ENCODE measurements around the gene FNBP1.

The FNBP1 gene

GRCh38 chr9:129962889-129963703, 79.9 kb downstream of the FNBP1 start:
- H2AFZ ChIP-seq (ENCODE audit: low read length), result no peak overlapping the region

DNA sequence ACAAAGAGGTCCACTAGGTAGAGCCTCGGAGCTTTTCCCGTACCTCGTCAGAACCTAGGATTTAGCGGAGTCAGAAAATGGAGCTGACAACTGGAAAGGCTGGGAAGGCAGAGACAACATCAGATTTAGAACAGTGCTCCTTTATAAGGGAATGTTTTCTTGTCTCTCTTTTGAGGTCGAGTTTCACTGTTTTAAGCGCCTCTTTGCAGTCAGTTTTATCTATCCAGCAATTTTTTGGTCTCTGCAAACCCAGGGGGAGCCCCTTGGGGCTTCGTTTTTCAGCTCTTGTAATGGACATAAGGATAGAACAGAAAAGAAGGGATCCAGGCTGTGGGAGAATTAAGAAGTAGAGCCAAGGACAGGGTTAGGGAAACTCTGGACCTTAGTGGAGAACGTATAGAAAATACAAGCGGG, 80.5 kb downstream of the FNBP1 start:
- peaks cover 12% of the 10 kb centered on the region for H3K4me1 ChIP-seq (ENCODE audit: low read length)
- no peak for DNase-seq
- no peaks in the 10 kb centered on the region for H3K9me2 ChIP-seq (replicated peaks; ENCODE audit: insufficient read depth, low read length)
- no peak overlapping the region for H2AFZ ChIP-seq (ENCODE audit: low read length)
- no peaks in the 10 kb centered on the region for H3K9me3 ChIP-seq (replicated peaks; ENCODE audit: insufficient read depth, low read length)
- H3K9ac ChIP-seq (ENCODE audit: low read length), result peak overlapping the region; percentile 36; the same call in 1 of the 2 replicates
- no peaks in the 10 kb centered on the region for H3K79me2 ChIP-seq (ENCODE audit: low read length)
- no peak overlapping the region for H3K27ac ChIP-seq (ENCODE audit: low read length)
- TF ChIP-seq EZH2 (optimal IDR thresholded peaks at IDR 0.05; ENCODE audit: low read depth, low read length), result no peak
- TF ChIP-seq EZH2phosphoT487 (IDR thresholded peaks at IDR 0.05; ENCODE audit: low read length), result no peak
- TF ChIP-seq, protein P1, sequence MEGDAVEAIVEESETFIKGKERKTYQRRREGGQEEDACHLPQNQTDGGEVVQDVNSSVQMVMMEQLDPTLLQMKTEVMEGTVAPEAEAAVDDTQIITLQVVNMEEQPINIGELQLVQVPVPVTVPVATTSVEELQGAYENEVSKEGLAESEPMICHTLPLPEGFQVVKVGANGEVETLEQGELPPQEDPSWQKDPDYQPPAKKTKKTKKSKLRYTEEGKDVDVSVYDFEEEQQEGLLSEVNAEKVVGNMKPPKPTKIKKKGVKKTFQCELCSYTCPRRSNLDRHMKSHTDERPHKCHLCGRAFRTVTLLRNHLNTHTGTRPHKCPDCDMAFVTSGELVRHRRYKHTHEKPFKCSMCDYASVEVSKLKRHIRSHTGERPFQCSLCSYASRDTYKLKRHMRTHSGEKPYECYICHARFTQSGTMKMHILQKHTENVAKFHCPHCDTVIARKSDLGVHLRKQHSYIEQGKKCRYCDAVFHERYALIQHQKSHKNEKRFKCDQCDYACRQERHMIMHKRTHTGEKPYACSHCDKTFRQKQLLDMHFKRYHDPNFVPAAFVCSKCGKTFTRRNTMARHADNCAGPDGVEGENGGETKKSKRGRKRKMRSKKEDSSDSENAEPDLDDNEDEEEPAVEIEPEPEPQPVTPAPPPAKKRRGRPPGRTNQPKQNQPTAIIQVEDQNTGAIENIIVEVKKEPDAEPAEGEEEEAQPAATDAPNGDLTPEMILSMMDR (IDR thresholded peaks at IDR 0.05; ENCODE audit: low read length), result no peak
- 0 out of 2 replicates have a peak, but pooled peaks cover 4% of the 10 kb centered on the region for H3K27me3 ChIP-seq (replicated peaks; ENCODE audit: insufficient read depth, low read length)
- no peaks in the 10 kb centered on the region for H3K36me3 ChIP-seq (replicated peaks; ENCODE audit: insufficient read depth, low read length)
- H3F3A ChIP-seq (ENCODE audit: insufficient read depth, low read length), result peaks cover 3% of the 10 kb centered on the region; the same call in 1 of the 2 replicates
- H4K20me1 ChIP-seq (ENCODE audit: insufficient read depth, low read length), result no peaks in the 10 kb centered on the region
- peak overlapping the region; percentile 86 for H3K4me2 ChIP-seq (ENCODE audit: low read depth, low read length)
- peak overlapping the region; percentile 64 for H3K4me3 ChIP-seq (ENCODE audit: low read length)

More at GRCh38 chr9:129962889-129963703, 79.9 kb downstream of the FNBP1 start:
- peak; percentile 87 for DNase-seq
- Histone ChIP-seq H4K20me1 (ENCODE audit: insufficient read depth, low read length) (no peaks in the 10 kb centered on the region), H3K27ac (ENCODE audit: low read length) (peak overlapping the region; percentile 6; the same call in 1 of the 2 replicates), H3K36me3 (replicated peaks; ENCODE audit: insufficient read depth, low read length) (no peaks in the 10 kb centered on the region), H3K4me3 (ENCODE audit: low read length) (peak overlapping the region; percentile 64), H3K79me2 (ENCODE audit: low read length) (no peaks in the 10 kb centered on the region), H3K9me2 (replicated peaks; ENCODE audit: insufficient read depth, low read length) (no peaks in the 10 kb centered on the region), H3K4me2 (ENCODE audit: low read depth, low read length) (peak overlapping the region; percentile 86), H3K4me1 (ENCODE audit: low read length) (peaks cover 12% of the 10 kb centered on the region), H3K27me3 (replicated peaks; ENCODE audit: insufficient read depth, low read length) (0 out of 2 replicates have a peak, but pooled peaks cover 4% of the 10 kb centered on the region), H3F3A (ENCODE audit: insufficient read depth, low read length) (peaks cover 3% of the 10 kb centered on the region; the same call in 1 of the 2 replicates), H3K9ac (ENCODE audit: low read length) (peak overlapping the region; percentile 36; the same call in 1 of the 2 replicates), H3K9me3 (replicated peaks; ENCODE audit: insufficient read depth, low read length) (no peaks in the 10 kb centered on the region)
- TF ChIP-seq, protein P1 (IDR thresholded peaks at IDR 0.05; ENCODE audit: low read length), result no peak
- TF ChIP-seq EZH2phosphoT487 (IDR thresholded peaks at IDR 0.05; ENCODE audit: low read length) (no peak), EZH2 (optimal IDR thresholded peaks at IDR 0.05; ENCODE audit: low read depth, low read length) (no peak)

DNA sequence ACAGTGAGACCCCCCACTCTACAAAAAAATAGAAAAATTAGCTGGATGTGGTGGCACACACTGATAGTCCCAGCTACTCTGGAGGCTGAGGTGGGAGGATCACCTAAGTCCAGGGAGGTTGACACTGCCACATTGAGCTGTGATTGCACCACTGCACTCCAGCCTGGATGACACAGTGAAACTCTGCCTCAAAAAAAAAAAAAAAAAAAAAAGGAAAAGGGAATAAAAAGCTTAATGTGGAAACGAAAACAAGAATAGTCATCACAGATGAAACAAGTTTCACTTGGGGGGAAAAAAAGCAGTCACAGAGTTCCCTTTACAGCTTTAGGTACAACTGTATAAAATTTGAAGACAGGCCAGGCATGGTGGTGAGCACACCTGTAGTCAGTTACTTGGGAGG, 84.2 kb downstream of the FNBP1 start:
- no peak overlapping the region for H3K4me2 ChIP-seq (ENCODE audit: low read depth, low read length)
- no peak for DNase-seq
- no peak overlapping the region for H3K4me3 ChIP-seq (ENCODE audit: low read length)
- no peak overlapping the region for H3K9ac ChIP-seq (ENCODE audit: low read length)
- no peaks in the 10 kb centered on the region for H3K79me2 ChIP-seq (ENCODE audit: low read length)
- no peaks in the 10 kb centered on the region for H3K9me2 ChIP-seq (replicated peaks; ENCODE audit: insufficient read depth, low read length)
- no peak overlapping the region for H3K27ac ChIP-seq (ENCODE audit: low read length)
- no peaks in the 10 kb centered on the region for H4K20me1 ChIP-seq (ENCODE audit: insufficient read depth, low read length)
- no peaks in the 10 kb centered on the region for H3K9me3 ChIP-seq (replicated peaks; ENCODE audit: insufficient read depth, low read length)
- H3K36me3 ChIP-seq (replicated peaks; ENCODE audit: insufficient read depth, low read length), result no peaks in the 10 kb centered on the region
- no peak for TF ChIP-seq EZH2phosphoT487 (IDR thresholded peaks at IDR 0.05; ENCODE audit: low read length)
- no peak for TF ChIP-seq EZH2 (optimal IDR thresholded peaks at IDR 0.05; ENCODE audit: low read depth, low read length)
- peaks cover 20% of the 10 kb centered on the region for H3K4me1 ChIP-seq (ENCODE audit: low read length)
- 0 out of 2 replicates have a peak, but pooled peaks cover 4% of the 10 kb centered on the region for H3K27me3 ChIP-seq (replicated peaks; ENCODE audit: insufficient read depth, low read length)
- no peak overlapping the region for H2AFZ ChIP-seq (ENCODE audit: low read length)
- H3F3A ChIP-seq (ENCODE audit: insufficient read depth, low read length), result peaks cover 3% of the 10 kb centered on the region; the same call in 1 of the 2 replicates
